Endodermal cell (in vitro differentiated cells): Measurements from ENCODE around the gene AMACR. TPM values are rescaled to one million over a fixed set of nuclear protein-coding genes. Genes with fewer than 3 reads are reported as not detected.

ENCODE experiments used
- DNase-seq: peaks from one replicate; pipeline ENCODE4 v3.0.0-alpha.2; 2017
- H3K27ac ChIP-seq: 2 replicates; pipeline ENCODE4 v1.5.1; 2013; ENCODE audit warnings: mild to moderate bottlenecking, low read depth, low read length, moderate library complexity
- H3K27me3 ChIP-seq: 2 replicates; pipeline ENCODE4 v1.6.1; 2013; ENCODE audit warnings: mild to moderate bottlenecking, low read length, moderate library complexity; ENCODE audit not compliant: insufficient read depth, control insufficient read depth, poor library complexity, severe bottlenecking
- H3K36me3 ChIP-seq: 2 replicates; pipeline ENCODE4 v1.7.0; 2013; ENCODE audit warnings: mild to moderate bottlenecking, low read length, moderate library complexity; ENCODE audit not compliant: control insufficient read depth, insufficient read depth
- H3K4me1 ChIP-seq: one replicate; pipeline ENCODE4 v1.7.0; 2013; ENCODE audit warnings: low read length; ENCODE audit not compliant: control insufficient read depth, insufficient read depth
- H3K4me3 ChIP-seq: 2 replicates; pipeline ENCODE4 v1.5.1; 2013; ENCODE audit warnings: mild to moderate bottlenecking, low read length, moderate library complexity
- H3K9ac ChIP-seq: 2 replicates; pipeline ENCODE4 v1.6.1; 2013; ENCODE audit warnings: mild to moderate bottlenecking, low read length, moderate library complexity; ENCODE audit not compliant: poor library complexity, severe bottlenecking; ENCODE audit errors: extremely low read depth
- H3K9me3 ChIP-seq: 2 replicates; pipeline ENCODE4 v1.6.1; 2013; ENCODE audit warnings: mild to moderate bottlenecking, low read length, moderate library complexity; ENCODE audit not compliant: control insufficient read depth
- H3K27ac Mint-ChIP-seq: 2 replicates; pipeline ENCODE4 v1.8.0; 2020; ENCODE audit warnings: mixed read lengths
- H3K27me3 Mint-ChIP-seq: 2 replicates; pipeline ENCODE4 v1.8.0; 2021; ENCODE audit warnings: mild to moderate bottlenecking, mixed read lengths; ENCODE audit not compliant: insufficient read depth
- H3K36me3 Mint-ChIP-seq: 2 replicates; pipeline ENCODE4 v1.8.0; 2020; ENCODE audit warnings: low read depth, mixed read lengths
- H3K4me1 Mint-ChIP-seq: 2 replicates; pipeline ENCODE4 v1.8.0; 2020; ENCODE audit warnings: mixed read lengths
- H3K4me3 Mint-ChIP-seq: 2 replicates; pipeline ENCODE4 v1.8.0; 2020; ENCODE audit warnings: mild to moderate bottlenecking, moderate library complexity, mixed read lengths
- H3K9me3 Mint-ChIP-seq: 2 replicates; pipeline ENCODE4 v1.8.0; 2020; ENCODE audit warnings: mild to moderate bottlenecking, mixed read lengths
- WGBS, 2 experiments: methylation state at CpG; one replicate each; pipeline versions ENCODE4 v1.1.5 to v1.1.7; 2013; ENCODE audit warnings: missing lambda C conversion rate in 2 of 2, mixed read lengths in 1 of 2; ENCODE audit not compliant: insufficient coverage in 1 of 2, insufficient read length in 1 of 2; 5-methylcytosine and 5-hydroxymethylcytosine counted together
- total RNA-seq, 2 donors: library from RNA; stranded (reverse); fragmentation: NEBNext Ultra II Directional in 1 of 2; extraction: Animal tissue kit (Norgen Biotek cat#: 25700) in 1 of 2; gene quantifications; 2 replicates in 1 of 2; 3 replicates in 1 of 2; pipeline ENCODE4 v1.2.1, GENCODE V29; 2021
- TF ChIP-seq, protein P1 (sequence below): fragments of 200-600 bp; sonication (generic); conservative IDR thresholded peaks from 2 replicates; pipeline ENCODE4 v1.5.0; 2021; ENCODE audit warnings: antibody characterized with exemption, mild to moderate bottlenecking

AMACR gene
- total RNA-seq, 2 donors from 2014 or later, result 12.4 to 16.8 TPM

DNA sequence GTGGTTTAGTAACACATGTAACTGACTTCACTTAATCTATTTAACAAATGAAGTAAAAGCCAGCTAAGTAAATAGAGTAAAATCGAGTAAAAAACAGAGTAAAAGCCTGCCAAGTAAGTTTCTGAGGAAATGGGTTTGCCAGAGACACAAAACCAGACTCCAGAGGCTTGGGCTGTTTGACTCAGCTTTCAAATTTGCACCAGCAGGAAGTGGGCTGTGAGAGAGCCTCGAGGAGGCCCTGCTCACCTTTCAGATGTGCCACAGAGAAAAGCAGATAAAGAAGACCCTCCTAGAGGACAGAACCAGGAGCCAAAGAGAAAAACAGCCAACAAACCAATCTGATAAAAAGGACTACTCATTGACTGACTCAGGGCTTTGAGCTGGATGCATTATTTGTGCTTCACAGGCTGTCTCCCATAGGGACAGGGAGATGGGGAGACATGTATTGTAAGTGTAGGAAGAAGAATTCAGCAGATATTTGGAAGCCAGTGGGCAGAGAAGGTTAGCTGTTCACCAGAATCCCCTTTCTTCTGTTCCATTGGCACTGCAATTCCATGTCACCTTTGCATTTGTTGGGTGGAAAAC is 14.4 kb upstream of the AMACR start:
- peaks cover 13% of the 10 kb centered on the region for H3K4me1 Mint-ChIP-seq
- no peak overlapping the region for H3K4me3 ChIP-seq
- WGBS, 2 experiments, result 61 to 74% methylated on average over 2 of the region's 2 CpGs
- H3K9me3 ChIP-seq, result no peaks in the 10 kb centered on the region
- H3K4me3 Mint-ChIP-seq, result no peak overlapping the region
- H3K27ac ChIP-seq, result no peak overlapping the region
- TF ChIP-seq, protein P1, sequence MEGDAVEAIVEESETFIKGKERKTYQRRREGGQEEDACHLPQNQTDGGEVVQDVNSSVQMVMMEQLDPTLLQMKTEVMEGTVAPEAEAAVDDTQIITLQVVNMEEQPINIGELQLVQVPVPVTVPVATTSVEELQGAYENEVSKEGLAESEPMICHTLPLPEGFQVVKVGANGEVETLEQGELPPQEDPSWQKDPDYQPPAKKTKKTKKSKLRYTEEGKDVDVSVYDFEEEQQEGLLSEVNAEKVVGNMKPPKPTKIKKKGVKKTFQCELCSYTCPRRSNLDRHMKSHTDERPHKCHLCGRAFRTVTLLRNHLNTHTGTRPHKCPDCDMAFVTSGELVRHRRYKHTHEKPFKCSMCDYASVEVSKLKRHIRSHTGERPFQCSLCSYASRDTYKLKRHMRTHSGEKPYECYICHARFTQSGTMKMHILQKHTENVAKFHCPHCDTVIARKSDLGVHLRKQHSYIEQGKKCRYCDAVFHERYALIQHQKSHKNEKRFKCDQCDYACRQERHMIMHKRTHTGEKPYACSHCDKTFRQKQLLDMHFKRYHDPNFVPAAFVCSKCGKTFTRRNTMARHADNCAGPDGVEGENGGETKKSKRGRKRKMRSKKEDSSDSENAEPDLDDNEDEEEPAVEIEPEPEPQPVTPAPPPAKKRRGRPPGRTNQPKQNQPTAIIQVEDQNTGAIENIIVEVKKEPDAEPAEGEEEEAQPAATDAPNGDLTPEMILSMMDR, result no peak
- H3K36me3 ChIP-seq, result no peaks in the 10 kb centered on the region
- H3K27ac Mint-ChIP-seq, result peak overlapping the region; percentile 67
- peaks cover 20% of the 10 kb centered on the region for H3K36me3 Mint-ChIP-seq
- H3K9me3 Mint-ChIP-seq, result no peaks in the 10 kb centered on the region
- H3K9ac ChIP-seq, result no peak overlapping the region
- H3K4me1 ChIP-seq, result no peaks in the 10 kb centered on the region
- no peak for DNase-seq
- no peaks in the 10 kb centered on the region for H3K27me3 Mint-ChIP-seq
- no peaks in the 10 kb centered on the region for H3K27me3 ChIP-seq

DNA sequence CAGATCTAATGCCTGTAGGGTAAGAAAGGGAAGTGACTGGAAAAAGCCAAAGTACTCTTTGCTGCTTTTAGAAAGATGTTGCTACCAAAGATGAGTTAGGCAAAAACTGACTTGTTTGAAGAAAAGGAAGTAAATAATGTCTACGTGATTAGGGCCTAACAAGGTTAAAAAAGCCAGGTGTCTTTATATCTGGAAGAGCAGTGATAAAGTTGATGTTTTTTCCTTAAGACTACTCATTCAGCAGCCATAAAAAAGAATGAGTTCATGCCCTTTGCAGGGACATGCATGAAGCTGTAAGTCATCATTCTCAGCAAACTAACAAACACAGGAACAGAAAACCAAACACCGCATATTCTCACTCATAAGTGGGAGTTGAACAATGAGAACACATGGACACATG is 13.5 kb upstream of the AMACR start:
- Histone ChIP-seq H3K4me3 (no peak overlapping the region), H3K9ac (no peak overlapping the region), H3K27ac (no peak overlapping the region), H3K9me3 (no peaks in the 10 kb centered on the region), H3K4me1 (no peaks in the 10 kb centered on the region), H3K27me3 (no peaks in the 10 kb centered on the region), H3K36me3 (no peaks in the 10 kb centered on the region)
- Mint-ChIP-seq H3K27ac (peak overlapping the region; percentile 37), H3K27me3 (no peaks in the 10 kb centered on the region), H3K4me3 (no peak overlapping the region), H3K9me3 (no peaks in the 10 kb centered on the region), H3K36me3 (peaks cover 20% of the 10 kb centered on the region), H3K4me1 (peaks cover 13% of the 10 kb centered on the region)
- TF ChIP-seq, protein P1, result no peak
- 99 to 100% methylated on average over 1 to 2 of the region's 2 CpGs for WGBS, 2 experiments
- DNase-seq, result no peak

DNA sequence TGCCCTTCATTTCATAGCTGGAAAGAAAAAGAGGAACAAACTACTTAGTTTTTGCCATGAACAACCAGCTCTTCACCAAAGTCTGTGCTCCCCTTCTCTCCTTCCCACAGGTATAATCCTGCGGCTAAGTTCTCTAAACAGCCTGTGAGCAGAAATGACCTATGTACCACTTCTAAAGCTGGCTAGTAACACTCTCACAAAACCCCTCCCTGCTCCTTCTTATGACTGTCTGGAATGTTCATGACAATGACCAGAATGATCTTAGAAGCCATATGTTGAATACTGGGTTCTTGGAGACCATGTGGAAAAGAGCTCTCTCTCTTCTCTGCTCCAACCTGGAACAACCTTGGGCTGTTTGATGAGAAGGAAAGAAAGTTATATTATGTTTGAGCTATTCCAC is 12.9 kb upstream of the AMACR start:
- 96 to 100% methylated on average over 1 of the region's 1 CpG for WGBS, 2 experiments
- no peaks in the 10 kb centered on the region for H3K9me3 Mint-ChIP-seq
- TF ChIP-seq, protein P1, result no peak
- Histone ChIP-seq H3K27me3 (no peaks in the 10 kb centered on the region), H3K27ac (no peak overlapping the region), H3K9ac (no peak overlapping the region), H3K36me3 (no peaks in the 10 kb centered on the region), H3K4me3 (no peak overlapping the region), H3K9me3 (no peaks in the 10 kb centered on the region), H3K4me1 (no peaks in the 10 kb centered on the region)
- no peak overlapping the region for H3K27ac Mint-ChIP-seq
- no peak overlapping the region for H3K4me3 Mint-ChIP-seq
- H3K27me3 Mint-ChIP-seq, result no peaks in the 10 kb centered on the region
- peaks cover 13% of the 10 kb centered on the region for H3K4me1 Mint-ChIP-seq
- DNase-seq, result no peak
- peaks cover 20% of the 10 kb centered on the region for H3K36me3 Mint-ChIP-seq
